ENCODE data around the gene FGF9. TPM values are rescaled to one million over a fixed set of nuclear protein-coding genes. Genes with fewer than 3 reads are reported as not detected.

FGF9 gene
- 6.5 and 8.9 TPM in 2 replicates for total RNA-seq
- polyA plus RNA-seq: 12.6 and 18.4 TPM in 2 replicates

DNA sequence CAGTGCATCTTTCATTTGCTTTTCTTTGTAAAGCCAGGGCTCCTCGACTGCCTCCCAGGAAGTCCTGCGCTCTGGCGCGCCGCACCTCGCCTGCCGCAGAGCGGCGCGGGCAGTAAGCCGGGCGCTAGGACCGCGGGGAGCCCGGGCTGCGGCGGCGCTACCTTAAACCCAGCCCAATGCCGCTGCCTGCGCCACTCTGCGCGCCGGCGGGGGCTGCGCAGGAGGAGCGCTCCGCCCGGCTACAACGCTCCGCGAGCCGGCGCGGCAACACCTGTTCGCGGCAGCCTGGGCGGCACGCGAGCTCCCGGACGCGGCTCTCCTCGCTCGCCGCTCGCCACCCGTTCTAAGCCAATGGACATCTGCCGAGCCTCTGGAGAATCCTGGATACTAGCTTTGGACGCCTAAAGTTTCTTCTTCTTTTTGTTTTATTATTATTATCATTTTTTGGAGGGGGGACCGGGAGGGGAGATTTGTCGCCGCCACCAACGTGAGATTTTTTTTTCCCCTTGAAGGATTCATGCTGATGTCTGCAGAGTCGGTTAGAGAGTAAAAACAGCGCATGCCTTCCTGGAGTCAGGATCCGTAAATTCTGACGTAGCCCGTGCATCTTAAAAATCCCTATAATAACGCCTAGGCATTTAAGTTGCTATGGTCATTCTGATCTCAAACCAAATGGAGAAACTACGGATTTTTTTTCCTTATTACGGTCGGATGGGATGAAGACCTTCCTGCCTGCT, at the start of gene FGF9:
TSS of gene FGF9 (plus strand) at position 191 of the 737 bp plus-strand sequence. CDS start 840 bp downstream, outside the sequence.
- H3K27ac ChIP-seq: no peak within 1 kb of the TSS
- peak; percentile 82 to 92 for DNase-seq (ENCODE audit: low read depth in 1 of 2, low spot score in 1 of 2)
- peak within 1 kb of the TSS; percentile 73 for H3K4me3 ChIP-seq
- no peaks in the 10 kb centered on the region for H3K36me3 ChIP-seq
- H3K27me3 ChIP-seq: peaks cover 53% of the 10 kb centered on the region
- no peaks in the 10 kb centered on the region for H3K9me3 ChIP-seq (ENCODE audit: low read depth)
- H3K4me1 ChIP-seq (ENCODE audit: low read depth): peaks cover 5% of the 10 kb centered on the region
- TF ChIP-seq, protein P1, sequence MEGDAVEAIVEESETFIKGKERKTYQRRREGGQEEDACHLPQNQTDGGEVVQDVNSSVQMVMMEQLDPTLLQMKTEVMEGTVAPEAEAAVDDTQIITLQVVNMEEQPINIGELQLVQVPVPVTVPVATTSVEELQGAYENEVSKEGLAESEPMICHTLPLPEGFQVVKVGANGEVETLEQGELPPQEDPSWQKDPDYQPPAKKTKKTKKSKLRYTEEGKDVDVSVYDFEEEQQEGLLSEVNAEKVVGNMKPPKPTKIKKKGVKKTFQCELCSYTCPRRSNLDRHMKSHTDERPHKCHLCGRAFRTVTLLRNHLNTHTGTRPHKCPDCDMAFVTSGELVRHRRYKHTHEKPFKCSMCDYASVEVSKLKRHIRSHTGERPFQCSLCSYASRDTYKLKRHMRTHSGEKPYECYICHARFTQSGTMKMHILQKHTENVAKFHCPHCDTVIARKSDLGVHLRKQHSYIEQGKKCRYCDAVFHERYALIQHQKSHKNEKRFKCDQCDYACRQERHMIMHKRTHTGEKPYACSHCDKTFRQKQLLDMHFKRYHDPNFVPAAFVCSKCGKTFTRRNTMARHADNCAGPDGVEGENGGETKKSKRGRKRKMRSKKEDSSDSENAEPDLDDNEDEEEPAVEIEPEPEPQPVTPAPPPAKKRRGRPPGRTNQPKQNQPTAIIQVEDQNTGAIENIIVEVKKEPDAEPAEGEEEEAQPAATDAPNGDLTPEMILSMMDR (IDR thresholded peaks at IDR 0.05; ENCODE audit: low read depth, low read length): no peak

DNA sequence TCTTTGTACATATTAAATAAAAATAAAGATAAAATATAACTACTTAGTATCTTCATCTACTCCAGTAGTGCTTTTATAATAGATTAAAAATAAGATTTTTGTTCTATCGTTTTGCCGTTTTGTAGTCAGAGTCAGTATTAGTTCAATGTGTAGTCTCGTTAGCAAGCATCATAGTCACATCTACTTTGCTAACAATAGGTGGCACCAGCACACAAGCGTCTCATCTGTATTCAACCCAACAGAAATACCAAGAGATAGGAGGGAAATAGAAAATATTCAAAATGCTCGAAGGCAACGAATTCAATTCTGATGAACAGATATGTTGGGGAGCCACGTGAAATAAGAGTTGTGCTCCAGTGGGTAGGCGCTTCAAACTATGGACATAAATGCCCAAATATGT, 45.5 kb upstream of the FGF9 start:
- H3K27ac ChIP-seq: no peak overlapping the region
- DNase-seq (ENCODE audit: low read depth in 1 of 2, low spot score in 1 of 2): peak in 1 of 2 donors; percentile 35
- H3K27me3 ChIP-seq: no peaks in the 10 kb centered on the region
- no peaks in the 10 kb centered on the region for H3K36me3 ChIP-seq
- H3K4me1 ChIP-seq (ENCODE audit: low read depth): peaks cover 5% of the 10 kb centered on the region
- H3K9me3 ChIP-seq (ENCODE audit: low read depth): no peaks in the 10 kb centered on the region
- TF ChIP-seq, protein P1 (IDR thresholded peaks at IDR 0.05; ENCODE audit: low read depth, low read length): peak; percentile 52
- no peak overlapping the region for H3K4me3 ChIP-seq

DNA sequence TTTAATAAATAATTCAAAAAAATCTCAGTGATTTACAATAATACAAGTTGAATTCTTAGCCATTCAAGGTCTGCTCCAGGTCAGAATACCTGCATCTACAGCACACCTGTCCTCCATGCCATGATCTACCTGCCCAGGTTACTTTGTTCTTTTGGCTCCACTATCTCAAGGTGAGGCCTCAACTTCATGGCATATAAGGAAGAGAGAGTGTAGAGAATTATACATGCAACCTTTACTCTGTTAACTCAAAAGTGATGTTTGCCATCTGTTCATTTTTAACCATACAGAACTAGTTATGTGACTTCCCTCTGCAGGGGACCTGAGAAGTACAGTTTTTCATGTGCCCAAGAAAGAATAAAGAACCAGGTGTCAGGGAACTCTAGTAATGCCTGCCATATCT, 38.7 kb upstream of the FGF9 start:
- no peak overlapping the region for H3K27ac ChIP-seq
- no peak for DNase-seq (ENCODE audit: low read depth in 1 of 2, low spot score in 1 of 2)
- TF ChIP-seq, protein P1 (IDR thresholded peaks at IDR 0.05; ENCODE audit: low read depth, low read length): no peak
- no peaks in the 10 kb centered on the region for H3K9me3 ChIP-seq (ENCODE audit: low read depth)
- no peaks in the 10 kb centered on the region for H3K27me3 ChIP-seq
- H3K4me1 ChIP-seq (ENCODE audit: low read depth): no peaks in the 10 kb centered on the region
- no peaks in the 10 kb centered on the region for H3K36me3 ChIP-seq
- no peak overlapping the region for H3K4me3 ChIP-seq

DNA sequence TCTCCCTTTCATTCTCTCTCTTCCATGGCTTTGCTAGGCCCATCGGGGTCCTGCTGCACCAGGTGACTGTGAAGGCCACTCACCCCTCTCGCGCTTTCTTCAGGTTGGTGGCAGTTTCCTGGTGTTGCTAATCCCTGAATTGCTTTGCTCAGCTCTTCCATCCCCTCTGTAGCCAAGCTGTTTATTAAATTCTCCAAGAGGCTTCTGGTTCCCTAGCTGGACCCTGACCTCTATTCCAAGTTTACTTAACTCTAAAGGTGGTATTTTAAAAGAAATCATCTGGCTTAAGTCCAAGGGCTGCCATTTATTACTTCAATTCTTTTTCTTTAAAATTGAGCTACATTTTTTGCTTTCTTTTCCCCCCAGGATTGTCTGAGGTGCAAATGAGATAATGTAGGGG, 34.2 kb upstream of the FGF9 start:
- no peak for DNase-seq (ENCODE audit: low read depth in 1 of 2, low spot score in 1 of 2)
- no peak overlapping the region for H3K4me3 ChIP-seq
- TF ChIP-seq, protein P1 (IDR thresholded peaks at IDR 0.05; ENCODE audit: low read depth, low read length): no peak
- H3K9me3 ChIP-seq (ENCODE audit: low read depth): no peaks in the 10 kb centered on the region
- no peak overlapping the region for H3K27ac ChIP-seq
- H3K36me3 ChIP-seq: no peaks in the 10 kb centered on the region
- no peaks in the 10 kb centered on the region for H3K4me1 ChIP-seq (ENCODE audit: low read depth)
- H3K27me3 ChIP-seq: no peaks in the 10 kb centered on the region

DNA sequence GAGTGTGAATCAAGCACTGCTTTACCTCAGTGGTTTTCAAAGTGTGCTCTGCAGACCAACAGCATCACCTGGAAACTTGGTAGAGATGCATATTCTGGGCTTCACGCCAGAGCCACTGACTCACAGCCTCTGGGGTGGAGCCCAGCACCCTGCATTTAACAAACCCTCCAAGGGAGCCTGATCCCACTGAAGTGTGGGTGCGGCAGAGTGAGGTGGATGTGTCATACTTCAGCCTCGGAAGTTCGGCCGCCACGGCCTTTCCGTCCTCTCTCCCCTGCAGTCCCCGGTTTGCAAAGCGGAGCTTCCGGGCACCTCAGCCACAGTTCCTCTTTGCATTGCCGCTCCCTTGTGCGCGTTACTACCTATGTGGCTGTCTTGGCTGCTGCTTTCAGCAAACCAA, 33.6 kb upstream of the FGF9 start:
- TF ChIP-seq, protein P1 (IDR thresholded peaks at IDR 0.05; ENCODE audit: low read depth, low read length): no peak

More for the DNA sequence above, 33.6 kb upstream of the FGF9 start:
- peak in 1 of 2 donors; percentile 14 for DNase-seq (ENCODE audit: low read depth in 1 of 2, low spot score in 1 of 2)
- no peak overlapping the region for H3K27ac ChIP-seq
- H3K9me3 ChIP-seq (ENCODE audit: low read depth): no peaks in the 10 kb centered on the region
- no peaks in the 10 kb centered on the region for H3K4me1 ChIP-seq (ENCODE audit: low read depth)
- no peak overlapping the region for H3K4me3 ChIP-seq
- no peaks in the 10 kb centered on the region for H3K27me3 ChIP-seq
- H3K36me3 ChIP-seq: no peaks in the 10 kb centered on the region

Measured in cardiac muscle cell (in vitro differentiated cells and primary cell).